B cell (primary cell): Measurements from ENCODE around the gene PPP6R2. TPM values are rescaled to one million over a fixed set of nuclear protein-coding genes. Genes with fewer than 3 reads are reported as not detected.

Source experiments
- ATAC-seq: fragments of 200-7000 bp; cut with Tn5 transposase; one replicate; pipeline ENCODE4 v1.10.0; 2021; ENCODE audit warnings: low read depth, mild to moderate bottlenecking, moderate number of reproducible peaks, moderate library complexity
- CTCF ChIA-PET: fragments of 350-600 bp; sonication (Branson Sonifier 250); formaldehyde crosslinking; loops from one replicate; lab custom pipeline; 2021; ENCODE audit warnings: antibody characterized with exemption, inconsistent platforms; lab: Charles Lee
- POLR2A ChIA-PET: fragments of 350-600 bp; sonication (Branson Sonifier 250); formaldehyde crosslinking; loops from one replicate; lab custom pipeline; 2021; ENCODE audit warnings: antibody characterized with exemption; lab: Charles Lee
- DNase-seq: peaks from one replicate; pipeline ENCODE4 v3.0.0; 2013
- H2AFZ ChIP-seq: 2 replicates; pipeline ENCODE4 v1.6.1; 2012; ENCODE audit warnings: mild to moderate bottlenecking, low read depth, low read length; ENCODE audit not compliant: insufficient read depth, poor library complexity, severe bottlenecking
- H3K27ac ChIP-seq, 2 donors: 1 replicate in 1 of 2; 2 replicates in 1 of 2; pipeline ENCODE4 v1.5.1; 2012 to 2013; ENCODE audit warnings: low read length in 2 of 2, mild to moderate bottlenecking in 2 of 2, moderate library complexity in 1 of 2
- H3K27me3 ChIP-seq, 4 experiments: fragments of 200-600 bp in 1 of 4; sonication (generic) in 1 of 4; replicated peaks in 1 of 4; 1 replicate in 2 of 4; 2 replicates in 2 of 4; pipeline versions ENCODE4 v1.6.1 to v1.7.0; 2013 to 2016; ENCODE audit warnings: low read length in 3 of 4, mild to moderate bottlenecking in 2 of 4, mixed read lengths in 1 of 4, moderate library complexity in 1 of 4; ENCODE audit not compliant: insufficient read depth in 4 of 4, control insufficient read depth in 3 of 4; ENCODE audit errors: control extremely low read depth in 1 of 4
- H3K36me3 ChIP-seq, 2 experiments: replicated peaks in 1 of 2; 1 replicate in 1 of 2; 2 replicates in 1 of 2; pipeline versions ENCODE4 v1.6.1 to v1.7.1; 2013; ENCODE audit warnings: low read length in 1 of 2; ENCODE audit not compliant: insufficient read depth in 2 of 2, control insufficient read depth in 1 of 2; ENCODE audit errors: control extremely low read depth in 1 of 2, extremely low read depth in 1 of 2
- H3K4me1 ChIP-seq, 2 donors: fragments of 200-600 bp in 1 of 2; sonication (generic) in 1 of 2; 1 replicate in 1 of 2; 2 replicates in 1 of 2; pipeline versions ENCODE4 v1.5.1 to v1.6.1; 2013 to 2017; ENCODE audit warnings: low read length in 2 of 2; ENCODE audit not compliant: control insufficient read depth in 2 of 2, insufficient read depth in 2 of 2
- H3K4me2 ChIP-seq: replicated peaks from 2 replicates; pipeline ENCODE3; 2012; ENCODE audit warnings: mild to moderate bottlenecking, low read depth, low read length; ENCODE audit not compliant: poor library complexity, severe bottlenecking
- H3K4me3 ChIP-seq, 5 experiments: fragments of 200-600 bp in 1 of 5; sonication (generic) in 1 of 5; 1 replicate in 3 of 5; 2 replicates in 2 of 5; pipeline versions ENCODE4 v1.5.1 to v1.7.0; 2011 to 2016; ENCODE audit warnings: low read length in 4 of 5, mild to moderate bottlenecking in 4 of 5, low read depth in 2 of 5, control low read depth in 1 of 5, moderate library complexity in 1 of 5; ENCODE audit not compliant: insufficient read depth in 1 of 5; ENCODE audit errors: control extremely low read depth in 1 of 5, extremely low read depth in 1 of 5
- H3K79me2 ChIP-seq: fragments of 200-600 bp; sonication (generic); one replicate; pipeline ENCODE4 v1.6.0; 2016; ENCODE audit warnings: low read length; ENCODE audit not compliant: control insufficient read depth, insufficient read depth
- H3K9ac ChIP-seq: fragments of 200-600 bp; sonication (generic); 2 replicates; pipeline ENCODE4 v1.6.1; 2017; ENCODE audit warnings: mild to moderate bottlenecking, low read length, moderate library complexity
- H3K9me3 ChIP-seq, 3 donors: one replicate each; pipeline versions ENCODE4 v1.6.1 to v1.7.1; 2013; ENCODE audit warnings: low read length in 2 of 3; ENCODE audit not compliant: control insufficient read depth in 2 of 3, insufficient read depth in 1 of 3; ENCODE audit errors: control extremely low read depth in 1 of 3
- H4K20me1 ChIP-seq: 2 replicates; pipeline ENCODE4 v1.6.0; 2012; ENCODE audit warnings: mild to moderate bottlenecking, low read length; ENCODE audit not compliant: insufficient read depth, control insufficient read depth, poor library complexity, severe bottlenecking
- H3K27ac Mint-ChIP-seq: one replicate; pipeline ENCODE4 v1.8.0; 2021; ENCODE audit warnings: mixed read lengths
- H3K27me3 Mint-ChIP-seq: one replicate; pipeline ENCODE4 v1.8.0; 2021; ENCODE audit warnings: mixed read lengths
- H3K4me1 Mint-ChIP-seq: one replicate; pipeline ENCODE4 v1.8.0; 2021; ENCODE audit warnings: mixed read lengths
- H3K4me3 Mint-ChIP-seq: one replicate; pipeline ENCODE4 v1.8.0; 2021; ENCODE audit warnings: mixed read lengths
- H3K9me3 Mint-ChIP-seq: one replicate; pipeline ENCODE4 v1.8.0; 2022; ENCODE audit warnings: mixed read lengths; ENCODE audit not compliant: insufficient read depth
- EZH2 ChIP-seq: IDR thresholded peaks from 2 replicates; pipeline ENCODE4 v1.6.1; 2012; ENCODE audit warnings: borderline replicate concordance, low read depth, mild to moderate bottlenecking, moderate library complexity, low read length; ENCODE audit not compliant: insufficient read depth, poor library complexity, severe bottlenecking
- WGBS: methylation state at CpG from one replicate; pipeline ENCODE4 v1.1.5; 2013; ENCODE audit warnings: missing lambda C conversion rate; ENCODE audit not compliant: insufficient coverage; 5-methylcytosine and 5-hydroxymethylcytosine counted together
- intact Hi-C: fragments of 100-400 bp; cut with micrococcal nuclease; formaldehyde crosslinking; loops from one replicate; pipeline ENCODE4 v1.10.0; 2022
- polyA plus RNA-seq: library from polyadenylated mRNA; depleted of rRNA; stranded (reverse); fragments of >200 nt; gene quantifications from 2 replicates; pipeline ENCODE4 v1.2.3, GENCODE V29; 2012
- total RNA-seq, 2 donors: library from RNA; stranded (reverse); fragments of 120-200 nt in 1 of 2; gene quantifications; 1 replicate in 1 of 2; 2 replicates in 1 of 2; pipeline versions ENCODE4 v1.2.3 to v1.2.4, GENCODE V29; 2013 to 2022
- TF ChIP-seq, protein P1 (sequence below): fragments of 200-600 bp; IDR thresholded peaks from one replicate; pipeline ENCODE4 v1.8.0; 2022; ENCODE audit warnings: antibody characterized with exemption, mild to moderate bottlenecking

PPP6R2 gene
- total and polyA plus RNA-seq, 2 donors (not counting 1 experiment from before 2014, with no cell fraction given), result 91.4 to 98.7 TPM

DNA sequence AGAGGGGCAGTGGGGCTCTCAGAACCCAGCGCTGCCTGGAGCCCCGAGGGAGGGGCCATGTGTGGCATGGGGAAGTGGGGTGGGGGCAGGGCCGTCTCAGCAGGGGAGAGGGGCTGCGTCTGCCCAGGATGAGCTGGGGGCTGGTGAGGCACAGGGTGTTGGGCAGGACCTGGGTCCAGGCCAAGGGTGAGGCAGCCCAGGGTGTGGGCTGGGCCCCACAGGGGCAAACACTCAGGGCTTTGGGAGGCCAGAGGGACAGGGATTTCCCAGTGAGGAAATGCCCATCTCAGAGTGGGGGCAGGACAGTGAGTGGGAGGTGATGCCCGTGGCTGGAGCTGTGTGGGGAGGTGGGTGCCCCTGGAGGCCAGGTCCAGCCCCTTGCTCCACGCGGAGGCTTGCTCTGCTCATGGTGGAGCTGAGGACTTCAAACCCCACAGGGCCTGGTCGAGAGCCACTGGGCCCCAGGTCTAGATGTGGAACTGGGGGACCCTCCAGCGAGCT, 41.0 kb upstream of the PPP6R2 start:
- H3K36me3 ChIP-seq, result no peaks in the 10 kb centered on the region
- intact Hi-C loops, result no loop called here
- ATAC-seq (no peak), DNase-seq (no peak)
- no peaks in the 10 kb centered on the region for H3K9me3 Mint-ChIP-seq
- ChIA-PET POLR2A (interaction anchor here (0.8 to 7.5 kb wide), 4 partner anchors 8 to 31 kb away, joined by 3 to 61 read pairs (median 32); no protein-coding TSS in a partner anchor), CTCF (interaction anchor here (0.6 to 2.3 kb wide), 5 partner anchors 8 to 66 kb away, joined by 3 to 6 read pairs (median 4); no protein-coding TSS in a partner anchor)
- H3K4me3 ChIP-seq, result no peak overlapping the region
- H3K9me3 ChIP-seq, result peaks cover 0 to 7% (median 0%) of the 10 kb centered on the region in 3 donors
- H3K27ac Mint-ChIP-seq, result peak overlapping the region; percentile 80
- H3K4me1 ChIP-seq, result peaks cover 75 to 81% of the 10 kb centered on the region in 2 donors
- peaks cover 0 to 28% (median 10%) of the 10 kb centered on the region in 4 experiments for H3K27me3 ChIP-seq
- peak overlapping the region; percentile 16 for H3K9ac ChIP-seq
- no peak overlapping the region for H2AFZ ChIP-seq
- H3K79me2 ChIP-seq, result no peaks in the 10 kb centered on the region
- H4K20me1 ChIP-seq, result no peaks in the 10 kb centered on the region
- 39% methylated on average over 8 of the region's 9 CpGs for WGBS
- no peak overlapping the region for H3K27ac ChIP-seq
- peaks cover 13% of the 10 kb centered on the region for H3K27me3 Mint-ChIP-seq
- H3K4me2 ChIP-seq, result peak overlapping the region; percentile 95
- H3K4me3 Mint-ChIP-seq, result peak overlapping the region; percentile 81
- TF ChIP-seq EZH2, result no peak
- TF ChIP-seq, protein P1, sequence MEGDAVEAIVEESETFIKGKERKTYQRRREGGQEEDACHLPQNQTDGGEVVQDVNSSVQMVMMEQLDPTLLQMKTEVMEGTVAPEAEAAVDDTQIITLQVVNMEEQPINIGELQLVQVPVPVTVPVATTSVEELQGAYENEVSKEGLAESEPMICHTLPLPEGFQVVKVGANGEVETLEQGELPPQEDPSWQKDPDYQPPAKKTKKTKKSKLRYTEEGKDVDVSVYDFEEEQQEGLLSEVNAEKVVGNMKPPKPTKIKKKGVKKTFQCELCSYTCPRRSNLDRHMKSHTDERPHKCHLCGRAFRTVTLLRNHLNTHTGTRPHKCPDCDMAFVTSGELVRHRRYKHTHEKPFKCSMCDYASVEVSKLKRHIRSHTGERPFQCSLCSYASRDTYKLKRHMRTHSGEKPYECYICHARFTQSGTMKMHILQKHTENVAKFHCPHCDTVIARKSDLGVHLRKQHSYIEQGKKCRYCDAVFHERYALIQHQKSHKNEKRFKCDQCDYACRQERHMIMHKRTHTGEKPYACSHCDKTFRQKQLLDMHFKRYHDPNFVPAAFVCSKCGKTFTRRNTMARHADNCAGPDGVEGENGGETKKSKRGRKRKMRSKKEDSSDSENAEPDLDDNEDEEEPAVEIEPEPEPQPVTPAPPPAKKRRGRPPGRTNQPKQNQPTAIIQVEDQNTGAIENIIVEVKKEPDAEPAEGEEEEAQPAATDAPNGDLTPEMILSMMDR, result no peak
- H3K4me1 Mint-ChIP-seq, result peaks cover 62% of the 10 kb centered on the region

DNA sequence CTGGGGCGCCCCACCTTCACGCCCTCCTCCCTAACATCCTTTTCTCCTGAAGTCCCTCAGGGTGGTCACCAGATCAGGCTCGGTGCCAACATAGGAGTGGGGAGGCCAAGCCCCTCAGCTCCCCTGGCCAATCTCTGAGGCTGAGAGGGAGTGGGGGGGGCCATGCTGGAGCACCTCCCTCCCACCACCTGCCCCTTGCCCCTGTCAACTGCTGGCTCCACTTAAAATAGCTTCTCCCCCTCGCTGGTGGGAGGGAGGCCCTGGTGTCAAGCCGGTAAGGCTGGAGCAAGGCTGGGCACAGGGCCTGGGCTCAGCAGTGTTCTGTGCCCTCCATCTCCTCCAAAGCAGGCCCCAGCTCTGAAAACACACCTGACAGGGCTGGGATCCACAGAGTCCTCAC, 40.6 kb upstream of the PPP6R2 start:
- no peaks in the 10 kb centered on the region for H3K79me2 ChIP-seq
- no peak for DNase-seq
- Mint-ChIP-seq H3K4me3 (peak overlapping the region; percentile 26), H3K9me3 (no peaks in the 10 kb centered on the region), H3K27ac (peak overlapping the region; percentile 70), H3K27me3 (peaks cover 10% of the 10 kb centered on the region), H3K4me1 (peaks cover 60% of the 10 kb centered on the region)
- no peak overlapping the region for H3K27ac ChIP-seq
- intact Hi-C loops, result no loop called here
- peak overlapping the region; percentile 95 for H3K4me2 ChIP-seq
- H3K27me3 ChIP-seq, result peaks cover 0 to 28% (median 9%) of the 10 kb centered on the region in 4 experiments
- ChIA-PET CTCF (interaction anchor here (1.4 to 2.4 kb wide), 4 partner anchors 9 to 22 kb away, joined by 3 to 7 read pairs (median 5); no protein-coding TSS in a partner anchor), POLR2A (interaction anchor here (1.1 to 7.5 kb wide), 3 partner anchors 9 to 23 kb away, joined by 3 to 61 read pairs (median 53); no protein-coding TSS in a partner anchor)
- H3K36me3 ChIP-seq, result no peaks in the 10 kb centered on the region
- H4K20me1 ChIP-seq, result no peaks in the 10 kb centered on the region
- no peak for ATAC-seq
- WGBS, result 36% methylated on average over 3 of the region's 5 CpGs
- H3K9me3 ChIP-seq, result peaks cover 0 to 7% (median 0%) of the 10 kb centered on the region in 3 donors
- H3K4me3 ChIP-seq, result no peak overlapping the region
- peaks cover 75 to 81% of the 10 kb centered on the region in 2 donors for H3K4me1 ChIP-seq
- TF ChIP-seq, protein P1, result no peak
- no peak for TF ChIP-seq EZH2
- H2AFZ ChIP-seq, result no peak overlapping the region
- no peak overlapping the region for H3K9ac ChIP-seq
